ENCODE measurements around the gene TRAF1. TPM values are rescaled to one million over a fixed set of nuclear protein-coding genes. Genes with fewer than 3 reads are reported as not detected.

Gene TRAF1
- total RNA-seq, 1 experiment from 2014 or later = 0.85 TPM

DNA sequence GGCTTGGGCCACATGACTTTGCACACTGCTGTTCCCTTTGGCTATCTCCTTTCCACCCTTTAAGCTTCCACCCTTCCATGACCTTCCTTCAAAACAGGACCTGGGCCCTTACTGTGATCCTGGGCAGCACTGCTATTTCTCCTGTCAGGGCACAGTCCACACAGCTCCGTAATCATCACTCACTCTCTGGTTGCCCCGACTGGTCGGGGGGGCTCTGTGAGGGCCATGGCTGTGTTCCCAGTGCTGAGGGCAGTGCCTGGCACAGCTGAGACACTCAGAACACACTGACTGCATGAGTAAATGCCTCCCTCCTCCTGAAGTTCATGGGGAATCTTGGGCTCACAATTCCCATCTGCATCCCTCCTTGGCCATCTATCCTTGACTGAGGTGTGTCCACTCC is 12.2 kb downstream of the TRAF1 start:
- in situ Hi-C loops (cut with HindIII; ENCODE audit: low sequenced_read_pairs) = no loop called here
- no peak for DNase-seq (ENCODE audit: low spot score)

DNA sequence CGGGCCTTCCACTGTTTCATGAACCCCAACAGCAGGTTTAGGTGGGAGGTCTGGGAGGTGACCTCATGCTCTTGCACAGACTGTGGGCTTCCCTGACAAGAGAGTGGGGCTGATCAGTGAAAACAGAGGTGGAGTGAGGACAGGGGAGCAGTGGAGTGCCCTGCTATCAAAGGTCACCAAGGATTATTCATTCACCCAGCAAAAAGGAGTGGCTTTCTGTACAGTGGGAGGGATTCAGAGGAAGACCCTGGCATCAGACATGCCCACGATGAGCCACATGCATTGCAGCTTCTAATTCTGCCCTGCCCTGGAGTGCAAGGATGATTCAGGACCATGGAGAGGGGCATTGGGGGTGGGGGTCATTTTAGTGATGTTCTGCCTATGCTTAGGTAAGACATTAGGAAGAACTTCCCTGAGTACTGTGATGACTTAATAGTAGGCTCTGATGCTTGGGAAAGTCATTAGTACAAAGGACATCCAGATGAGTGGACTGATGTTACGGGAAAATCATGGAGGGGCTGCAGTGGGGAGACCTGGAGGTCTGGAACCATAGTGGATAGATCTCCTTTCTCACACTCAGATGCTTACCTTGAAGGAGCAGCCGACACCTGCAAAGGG is 12.8 kb downstream of the TRAF1 start:
- in situ Hi-C loops (cut with HindIII; ENCODE audit: low sequenced_read_pairs) = no loop called here
- no peak for DNase-seq (ENCODE audit: low spot score)

DNA sequence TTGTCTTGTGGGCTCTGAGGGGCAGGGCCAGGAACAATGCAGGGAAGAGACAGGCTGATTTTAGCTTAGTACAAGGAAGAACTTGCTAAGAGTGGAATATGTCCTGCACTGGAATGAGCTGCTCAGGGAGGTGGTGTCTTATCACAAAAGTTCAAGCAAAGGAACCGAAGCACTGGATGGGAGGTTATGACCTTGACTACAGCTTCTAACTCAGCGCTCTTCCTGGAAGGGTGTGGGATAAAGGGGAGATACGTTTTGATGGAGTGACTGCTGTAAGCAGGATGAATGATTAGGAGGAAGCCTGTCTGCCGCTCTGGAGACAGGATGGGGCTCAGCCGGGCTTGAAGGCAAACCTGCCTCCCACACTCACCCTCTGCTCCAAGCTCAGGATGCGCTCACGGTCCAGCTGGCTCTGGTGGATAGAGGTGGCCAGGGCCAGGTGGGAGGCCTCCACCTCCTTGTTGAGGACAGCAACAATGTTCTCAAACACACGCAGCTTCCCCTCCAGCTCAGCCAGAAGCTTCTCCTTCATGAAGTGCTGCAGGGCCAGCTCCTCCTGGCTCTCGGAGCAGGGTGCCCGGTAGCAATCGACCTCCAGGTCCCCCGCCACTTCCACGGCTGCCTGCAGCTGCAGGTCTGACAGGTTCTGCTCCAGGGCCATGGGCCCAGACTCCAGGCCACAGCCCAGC is 13.5 kb downstream of the TRAF1 start:
- DNase-seq (ENCODE audit: low spot score) = no peak
- in situ Hi-C loops (cut with HindIII; ENCODE audit: low sequenced_read_pairs) = no loop called here

DNA sequence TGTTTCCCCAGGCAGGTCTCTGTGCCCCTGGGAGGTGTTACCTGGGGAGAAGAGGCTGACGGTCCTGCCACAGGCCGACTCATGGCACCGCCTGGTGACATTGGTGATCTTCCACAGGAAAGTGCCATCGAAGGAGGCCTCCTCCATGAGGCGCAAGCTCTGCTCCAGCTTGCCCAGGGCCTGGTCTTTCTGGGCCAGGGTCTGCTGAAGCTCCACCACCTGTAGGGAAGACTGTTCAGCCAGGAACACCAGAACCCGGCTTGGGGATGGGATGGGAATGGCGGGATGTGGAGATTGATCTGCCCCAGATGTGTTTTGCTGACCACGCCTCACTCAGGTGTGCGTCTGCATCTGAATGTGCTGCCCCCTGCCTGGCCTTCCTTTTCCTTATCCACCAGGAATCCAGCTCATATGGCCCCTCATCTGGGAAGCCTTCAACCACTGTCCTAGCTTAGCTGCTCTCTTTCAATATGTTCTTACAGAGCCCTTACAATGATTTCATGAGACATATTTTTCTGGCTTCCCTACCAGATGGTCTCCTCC is 15.2 kb downstream of the TRAF1 start:
- DNase-seq (ENCODE audit: low spot score) = no peak
- in situ Hi-C loops (cut with HindIII; ENCODE audit: low sequenced_read_pairs) = no loop called here

DNA sequence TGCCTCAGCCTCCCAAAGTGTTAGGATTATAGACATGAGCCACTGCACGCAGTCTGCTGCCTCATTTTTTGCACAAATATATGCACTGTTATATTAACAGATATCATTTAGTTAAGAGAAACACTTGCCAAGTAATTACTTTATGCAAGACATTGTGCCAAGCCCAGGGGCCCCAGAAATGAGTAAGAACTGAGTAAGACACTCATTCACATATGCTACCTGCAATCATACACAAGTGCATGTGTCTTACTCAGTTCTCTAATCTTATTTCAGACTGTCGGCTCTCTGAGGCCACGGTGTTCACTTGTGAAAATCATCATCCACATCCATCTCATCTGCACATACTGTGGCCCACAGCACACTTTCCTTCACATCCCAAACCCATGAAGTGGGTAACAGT is 16.0 kb downstream of the TRAF1 start:
- in situ Hi-C loops (cut with HindIII; ENCODE audit: low sequenced_read_pairs) = no loop called here
- DNase-seq (ENCODE audit: low spot score) = no peak

DNA sequence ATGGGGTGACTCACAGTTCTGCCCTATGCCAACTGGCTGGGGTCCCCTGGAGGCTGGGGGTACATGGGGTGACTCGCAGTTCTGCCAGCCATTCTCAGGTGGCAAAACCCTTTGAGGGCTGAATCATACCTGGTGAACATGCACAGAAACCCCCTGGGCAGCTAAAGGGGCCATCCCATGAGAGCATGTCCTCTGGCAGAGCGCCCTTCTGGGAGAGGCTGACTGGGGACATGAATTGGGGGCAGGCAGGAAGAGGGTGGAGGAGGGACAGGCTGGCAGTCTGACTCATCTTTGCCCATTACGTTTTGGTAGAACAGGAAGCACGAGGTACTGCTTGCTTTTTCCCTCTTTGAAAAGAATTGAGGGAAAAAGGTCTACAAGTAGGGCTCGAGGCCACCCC is 16.7 kb downstream of the TRAF1 start:
- in situ Hi-C loops (cut with HindIII; ENCODE audit: low sequenced_read_pairs) = no loop called here
- DNase-seq (ENCODE audit: low spot score) = no peak

DNA sequence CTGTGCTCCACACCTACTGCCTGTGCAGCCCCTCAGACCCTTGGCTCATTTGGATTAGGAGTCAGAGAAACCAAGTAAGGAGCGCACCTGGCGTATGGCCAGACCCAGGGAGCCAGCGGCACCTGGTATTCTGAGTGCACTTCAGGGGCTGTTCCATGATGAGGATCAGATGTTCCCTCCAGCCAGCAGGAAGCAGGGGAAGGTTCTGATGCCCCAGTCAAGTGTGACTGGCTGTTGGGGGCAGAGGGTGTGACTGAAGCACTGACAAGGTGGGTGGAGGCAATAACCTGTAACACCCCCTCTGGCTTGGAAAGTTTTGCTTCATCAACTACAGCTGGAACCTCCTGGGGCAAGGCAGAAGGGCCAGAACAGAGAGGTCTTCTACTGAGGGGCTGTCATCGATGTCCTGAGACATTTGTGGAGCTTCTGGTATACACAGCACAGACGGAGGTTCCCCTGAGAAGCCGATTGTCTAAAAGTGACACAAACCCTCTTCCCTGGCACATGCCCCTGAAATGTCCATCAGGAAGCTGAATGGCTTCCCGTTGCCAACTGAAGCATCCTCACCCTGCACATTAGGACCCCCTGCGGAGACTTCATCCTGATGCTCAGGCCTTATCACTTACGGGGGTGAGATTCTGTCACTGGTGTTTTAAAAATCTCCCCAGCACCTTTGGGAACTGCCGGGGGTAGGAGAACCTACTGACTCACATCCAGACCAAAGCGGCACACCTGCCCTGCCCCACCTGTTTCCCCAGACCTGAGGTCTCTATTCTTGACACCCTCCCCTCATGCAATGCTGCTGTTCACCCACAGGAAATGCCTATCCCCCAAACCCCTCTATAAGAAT is 21.1 kb downstream of the TRAF1 start:
- in situ Hi-C loops (cut with HindIII; ENCODE audit: low sequenced_read_pairs) = no loop called here
- no peak for DNase-seq (ENCODE audit: low spot score)

DNA sequence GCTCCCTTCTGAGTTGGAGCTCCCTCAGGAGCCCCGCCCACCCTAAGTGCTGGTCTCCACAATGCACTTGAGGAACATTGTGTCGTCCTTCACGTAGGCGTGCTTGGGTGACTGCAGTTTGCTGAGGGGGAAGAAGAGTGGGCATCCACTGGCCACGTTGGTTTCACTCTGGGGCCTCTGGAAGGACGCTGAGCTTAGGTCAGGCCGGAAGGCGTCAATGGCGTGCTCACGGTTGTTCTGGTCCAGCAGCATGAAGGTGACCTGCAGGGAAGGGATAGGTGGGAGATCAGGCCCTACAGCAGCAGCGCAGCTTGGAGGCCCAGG is 21.7 kb downstream of the TRAF1 start:
- DNase-seq (ENCODE audit: low spot score) = no peak
- in situ Hi-C loops (cut with HindIII; ENCODE audit: low sequenced_read_pairs) = no loop called here

DNA sequence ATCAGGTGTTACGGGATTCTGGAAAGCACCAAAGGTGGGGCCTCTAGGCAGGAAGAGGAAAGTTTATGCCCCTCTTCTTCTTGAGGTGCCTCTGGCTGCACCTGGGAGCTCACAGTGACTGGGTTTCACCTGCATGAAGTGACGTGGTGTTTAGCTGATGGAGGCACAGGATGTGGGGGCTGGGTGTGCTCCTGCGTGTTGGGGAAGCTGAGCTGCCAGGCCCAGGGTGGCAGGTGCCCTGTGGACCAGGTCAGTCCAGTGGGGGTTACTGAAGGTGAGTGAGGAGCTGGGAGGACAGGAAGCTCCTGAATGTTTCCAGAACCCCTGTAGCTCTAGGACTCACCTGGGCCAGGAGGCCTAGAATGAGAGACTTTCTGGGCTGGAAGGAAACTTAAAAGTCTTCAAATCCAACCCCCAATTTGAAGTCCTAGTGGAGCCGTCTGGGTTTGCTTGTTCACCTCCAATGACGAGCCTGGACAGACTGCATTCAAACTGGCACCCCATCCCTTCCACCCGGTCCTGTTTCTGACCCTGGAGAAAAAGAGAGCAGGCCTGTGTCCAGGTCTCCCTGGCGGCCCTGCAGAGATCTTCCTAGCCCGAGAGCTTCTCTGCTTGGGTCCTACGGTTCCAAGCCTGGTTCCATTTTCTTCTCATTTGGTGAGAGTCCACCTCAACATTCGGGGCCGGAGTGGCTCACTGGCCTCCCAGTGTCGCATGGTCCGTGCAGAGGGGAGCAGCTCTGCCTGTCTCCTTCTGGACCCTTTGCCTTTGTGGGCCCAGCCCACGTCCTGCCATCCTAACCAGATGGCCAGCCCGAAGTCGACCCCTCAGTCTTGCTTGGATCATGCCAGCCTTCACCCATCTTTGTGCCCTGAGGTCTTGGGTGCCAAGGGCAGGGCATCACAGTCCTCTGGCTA is 22.3 kb downstream of the TRAF1 start:
- in situ Hi-C loops (cut with HindIII; ENCODE audit: low sequenced_read_pairs) = no loop called here
- DNase-seq (ENCODE audit: low spot score) = no peak

DNA sequence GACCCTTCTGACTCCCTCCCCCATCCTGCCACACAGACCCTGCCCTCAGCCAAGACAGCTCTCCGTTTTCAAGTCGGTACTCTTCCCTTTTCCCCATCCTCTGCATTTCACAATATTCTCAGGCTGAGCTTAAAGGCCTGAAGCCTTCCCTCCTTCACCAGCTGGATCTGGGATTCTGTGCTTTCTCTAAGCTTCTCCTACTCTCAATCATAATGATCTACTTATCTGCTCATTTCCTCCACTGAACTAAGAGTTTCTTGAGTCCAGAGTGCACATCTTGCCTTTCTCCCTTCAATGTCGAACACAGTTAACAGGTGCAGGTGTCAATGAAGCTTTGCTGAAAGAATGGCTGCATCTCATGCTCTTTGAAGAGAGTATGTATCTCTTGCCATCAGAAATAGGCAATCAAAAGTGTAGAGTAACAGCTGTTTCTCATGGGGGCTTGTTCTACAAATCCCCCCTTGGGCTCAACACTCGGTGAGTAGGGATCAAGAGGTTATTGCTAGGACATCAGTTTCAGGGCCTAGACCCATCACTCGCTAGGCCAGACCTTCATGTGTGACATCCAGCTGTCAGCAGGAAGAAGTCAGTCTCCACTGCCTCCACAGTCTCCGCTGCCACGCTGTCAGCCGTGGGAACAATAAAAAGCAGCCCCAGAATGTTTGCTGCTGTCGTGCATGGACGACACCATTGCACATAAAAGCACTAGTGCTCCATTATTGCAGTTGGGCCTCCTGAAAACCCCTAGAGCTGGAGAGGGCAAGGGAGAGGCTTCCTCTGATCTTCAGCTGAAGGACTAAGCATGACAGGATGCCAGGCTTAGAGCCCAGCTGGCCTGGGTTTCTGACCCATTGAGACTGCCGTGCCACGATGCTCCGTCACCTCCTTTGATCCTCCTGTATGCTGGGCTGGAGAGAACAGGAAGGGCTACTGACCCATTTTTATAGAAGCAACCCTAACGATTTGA is 23.7 kb downstream of the TRAF1 start:
- DNase-seq (ENCODE audit: low spot score) = no peak
- in situ Hi-C loops (cut with HindIII; ENCODE audit: low sequenced_read_pairs) = no loop called here

DNA sequence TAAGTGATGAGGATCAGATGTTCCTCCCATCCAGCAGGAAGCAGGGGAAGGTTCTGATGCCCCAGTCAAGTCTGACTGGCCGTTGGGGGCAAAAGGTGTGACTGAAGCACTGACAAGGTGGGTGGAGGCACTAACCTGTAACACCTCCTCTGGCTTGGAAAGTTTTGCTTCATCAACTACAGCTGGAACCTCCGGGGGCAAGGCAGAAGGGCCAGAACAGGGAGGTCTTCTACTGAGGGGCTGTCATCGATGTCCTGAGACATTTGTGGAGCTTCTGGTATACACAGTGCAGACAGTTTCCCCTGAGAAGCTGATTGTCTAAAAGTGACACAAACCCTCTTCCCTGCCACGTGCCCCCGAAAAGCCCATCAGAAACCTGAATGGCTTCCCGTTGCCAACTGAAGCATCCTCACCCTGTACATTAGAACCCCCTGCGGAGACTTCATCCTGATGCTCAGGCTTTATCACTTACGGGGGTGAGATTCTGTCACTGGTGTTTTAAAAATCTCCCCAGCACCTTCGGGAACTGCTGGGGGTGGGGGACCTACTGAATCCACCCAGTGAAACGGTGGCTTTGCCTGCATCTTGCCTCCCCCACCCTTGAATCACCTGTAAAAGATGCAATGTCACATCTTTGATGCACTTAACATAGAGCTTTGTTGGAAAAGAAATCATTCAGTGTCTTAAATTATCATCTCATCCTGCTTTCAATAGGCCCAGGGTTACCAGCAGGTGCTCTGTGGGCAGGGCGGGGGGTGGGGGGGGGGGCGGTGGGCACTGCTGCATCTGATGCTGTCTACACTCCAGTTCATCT is 24.6 kb downstream of the TRAF1 start:
- DNase-seq (ENCODE audit: low spot score) = no peak
- in situ Hi-C loops (cut with HindIII; ENCODE audit: low sequenced_read_pairs) = no loop called here

DNA sequence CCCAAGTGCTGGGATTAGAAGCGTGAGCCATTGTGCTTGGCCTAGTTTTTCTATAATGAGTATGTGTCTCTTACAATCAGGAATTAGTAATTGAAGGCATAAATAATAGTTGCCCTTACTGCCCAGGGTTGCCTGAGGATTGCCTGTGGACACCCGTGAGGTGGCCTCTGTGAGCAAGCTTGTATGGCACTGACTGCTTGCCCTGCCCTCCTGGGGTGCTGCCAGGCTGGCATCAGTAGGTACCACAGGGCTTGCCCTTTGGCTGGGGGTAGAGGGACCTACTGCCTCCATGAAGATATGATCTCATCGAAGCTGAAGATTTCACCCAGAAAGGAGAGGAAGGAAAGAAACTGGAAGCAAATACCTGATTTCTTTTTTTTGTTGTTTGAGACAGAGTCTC is 25.8 kb downstream of the TRAF1 start:
- no peak for DNase-seq (ENCODE audit: low spot score)
- in situ Hi-C loops (cut with HindIII; ENCODE audit: low sequenced_read_pairs) = no loop called here

DNA sequence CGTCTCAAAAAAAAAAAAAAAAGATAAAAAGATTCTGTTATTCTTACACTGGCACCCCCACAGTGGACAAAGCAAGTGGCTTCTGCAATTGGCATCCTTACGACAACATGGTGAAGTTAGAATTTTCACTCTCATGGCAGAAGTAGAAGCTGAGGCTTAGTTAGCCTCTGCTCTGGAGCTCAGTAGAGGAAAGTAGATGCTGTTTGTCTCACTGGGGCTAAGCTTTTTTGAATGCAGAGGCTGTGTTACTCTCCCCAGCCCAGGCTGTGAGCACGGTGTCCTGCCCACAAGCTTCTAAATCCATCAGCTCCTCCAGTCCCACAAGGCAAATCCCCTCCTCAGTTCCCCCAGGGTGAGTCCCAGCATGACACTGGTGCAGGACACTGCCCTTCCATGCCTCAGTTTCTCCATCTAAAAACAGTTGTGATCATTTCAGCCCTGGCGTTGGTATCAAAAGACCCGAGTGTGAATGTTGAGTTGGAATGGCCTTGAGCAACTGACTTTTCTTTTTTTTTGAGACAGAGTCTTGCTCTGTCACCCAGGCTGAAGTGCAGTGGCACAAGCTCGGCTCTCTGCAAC is 27.0 kb downstream of the TRAF1 start:
- in situ Hi-C loops (cut with HindIII; ENCODE audit: low sequenced_read_pairs) = no loop called here
- DNase-seq (ENCODE audit: low spot score) = no peak

DNA sequence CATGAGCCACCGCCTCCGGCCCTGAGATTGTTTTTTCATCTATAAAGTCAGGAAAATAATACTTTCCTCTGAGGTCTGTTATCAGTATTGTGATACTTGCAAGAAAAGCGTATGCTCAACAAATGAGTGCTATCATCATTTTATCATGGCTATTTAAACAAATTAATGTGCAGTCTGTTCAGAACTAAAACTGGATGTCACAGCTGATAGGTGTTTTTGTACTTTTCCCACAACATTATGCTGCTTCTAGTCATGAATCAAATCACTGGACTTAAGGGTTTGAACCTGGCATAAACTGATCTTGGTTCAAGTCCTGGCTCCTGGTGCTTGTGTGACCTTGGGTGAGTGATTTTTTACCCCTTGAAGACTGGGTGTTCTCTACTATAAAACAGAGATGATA is 28.2 kb downstream of the TRAF1 start:
- no peak for DNase-seq (ENCODE audit: low spot score)
- in situ Hi-C loops (cut with HindIII; ENCODE audit: low sequenced_read_pairs) = no loop called here

DNA sequence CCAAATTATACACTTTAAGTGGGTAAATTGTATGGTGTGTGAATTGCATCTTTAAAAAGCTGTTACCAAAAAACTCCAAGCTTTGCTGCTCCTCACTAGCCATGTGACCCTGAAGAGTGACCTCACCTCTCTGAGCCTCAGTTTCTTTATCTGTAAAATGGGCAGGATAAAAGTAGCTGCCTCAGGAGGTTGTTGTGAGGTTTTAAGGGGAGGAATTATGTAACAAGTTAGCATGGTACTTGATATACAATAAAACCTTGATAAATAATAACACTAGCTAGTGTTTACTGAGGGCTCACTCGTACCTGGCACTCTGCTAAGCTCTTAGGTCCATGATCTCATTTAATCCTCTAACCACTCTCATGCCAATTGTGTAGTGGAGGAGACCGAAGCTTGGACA is 30.6 kb downstream of the TRAF1 start:
- in situ Hi-C loops (cut with HindIII; ENCODE audit: low sequenced_read_pairs) = no loop called here
- DNase-seq (ENCODE audit: low spot score) = no peak

DNA sequence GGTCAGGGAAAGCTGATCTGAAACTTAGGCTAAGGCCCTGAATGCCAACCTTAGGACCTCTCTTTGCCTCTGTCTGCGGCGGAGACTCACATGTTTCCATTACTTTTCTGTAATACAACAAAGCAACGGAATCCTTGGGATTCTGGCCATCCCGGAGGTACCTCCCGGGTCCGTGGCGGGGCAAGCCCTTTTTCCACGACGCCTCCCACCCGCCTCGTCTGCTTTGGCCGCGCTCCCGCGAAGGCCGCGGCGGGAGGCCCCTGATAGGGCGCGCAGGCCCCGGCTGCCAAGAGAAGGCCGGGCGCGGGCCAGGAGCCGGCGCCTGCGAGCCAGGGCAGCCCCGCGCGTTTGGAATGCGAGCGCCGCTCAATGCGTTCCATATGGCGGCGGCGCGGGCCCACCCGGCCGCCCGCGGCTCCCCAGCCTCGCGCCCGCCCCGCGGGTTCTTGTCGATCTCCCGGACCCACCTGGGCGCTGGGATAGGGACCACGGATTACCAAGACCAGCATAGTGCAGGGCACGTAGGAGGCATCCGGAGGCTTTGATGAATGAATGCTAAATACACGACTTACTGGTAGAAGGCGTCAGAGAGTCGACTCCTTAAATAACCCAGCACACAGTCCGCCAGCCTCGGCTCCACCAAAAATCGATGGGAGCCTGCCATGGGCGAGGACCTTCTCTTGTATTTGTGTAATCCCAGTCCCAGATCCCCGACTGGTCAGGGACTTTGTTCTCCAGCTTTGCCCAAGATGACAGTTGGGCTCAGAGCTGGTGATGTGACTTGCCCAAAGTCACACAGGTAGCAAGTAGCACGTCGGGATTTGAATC is 32.1 kb downstream of the TRAF1 start:
- in situ Hi-C loops (cut with HindIII; ENCODE audit: low sequenced_read_pairs) = no loop called here
- DNase-seq (ENCODE audit: low spot score) = peak; percentile 37

Data from G401 (cell line).